ENCODE data around the gene VEGFC. TPM values are rescaled to one million over a fixed set of nuclear protein-coding genes. Genes with fewer than 3 reads are reported as not detected.

VEGFC gene
- polyA plus RNA-seq, 1 donor (not counting 4 experiments of a cell fraction or from before 2014, with no cell fraction given) = 19.4 TPM

- Histone ChIP-seq H3K27me3 (ENCODE audit: control insufficient read depth, extremely low read depth, insufficient read depth, low read length) (no peaks in the 10 kb centered on the region), H3K4me3 (ENCODE audit: control insufficient read depth in 2 of 3, extremely low read depth in 1 of 3, insufficient read depth in 2 of 3, low read depth in 1 of 3, low read length in 3 of 3) (no peak overlapping the region), H4K20me1 (ENCODE audit: control insufficient read depth, extremely low read depth, insufficient read depth, low read length) (no peaks in the 10 kb centered on the region), H3K36me3 (ENCODE audit: control insufficient read depth in 2 of 2, extremely low read depth in 1 of 2, insufficient read depth in 2 of 2, low read length in 2 of 2) (no peaks in the 10 kb centered on the region), H3K9ac (ENCODE audit: control insufficient read depth, extremely low read depth, insufficient read depth, low read length) (no peak overlapping the region), H3K4me2 (ENCODE audit: control insufficient read depth, extremely low read depth, insufficient read depth, low read depth, low read length) (no peak overlapping the region), H3K4me1 (ENCODE audit: control insufficient read depth, extremely low read depth, insufficient read depth, low read length) (peaks cover 14% of the 10 kb centered on the region), H3K27ac (ENCODE audit: control insufficient read depth, insufficient read depth, low read length) (no peak overlapping the region), H3K9me1 (ENCODE audit: control insufficient read depth, extremely low read depth, insufficient read depth, low read length) (no peaks in the 10 kb centered on the region), H3K79me2 (ENCODE audit: control insufficient read depth, insufficient read depth, low read length) (no peaks in the 10 kb centered on the region), H2AFZ (ENCODE audit: control insufficient read depth, low read length) (no peak overlapping the region), H3K9me3 (ENCODE audit: control insufficient read depth, low read depth, low read length) (no peaks in the 10 kb centered on the region)
- dilution Hi-C loops (cut with MboI; ENCODE audit: extremely low pct_ligation_motif_present, low sequenced_read_pairs) = no loop called here
- TF ChIP-seq CTCF (optimal IDR thresholded peaks at IDR 0.05 in 1 of 3, IDR thresholded peaks at IDR 0.05 in 1 of 3, conservative IDR thresholded peaks at IDR 0.05 in 1 of 3; ENCODE audit: extremely low read depth in 1 of 3, insufficient read depth in 2 of 3, low read length in 3 of 3) (no peak), EZH2 (IDR thresholded peaks at IDR 0.05; ENCODE audit: low read length) (no peak)
- DNase-seq (ENCODE audit: low read depth, low spot score) (no peak), FAIRE-seq (no peak)
Observed at GRCh38 chr4:176834531-176834930, 41.8 kb upstream of the VEGFC start.

GRCh38 chr4:176833400-176834175 lies 40.9 kb upstream of the VEGFC start:
- no peaks in the 10 kb centered on the region for H3K9me3 ChIP-seq (ENCODE audit: control insufficient read depth, low read depth, low read length)
- TF ChIP-seq CTCF (optimal IDR thresholded peaks at IDR 0.05 in 1 of 3, IDR thresholded peaks at IDR 0.05 in 1 of 3, conservative IDR thresholded peaks at IDR 0.05 in 1 of 3; ENCODE audit: extremely low read depth in 1 of 3, insufficient read depth in 2 of 3, low read length in 3 of 3) (no peak), EZH2 (IDR thresholded peaks at IDR 0.05; ENCODE audit: low read length) (no peak)
- dilution Hi-C loops (cut with MboI; ENCODE audit: extremely low pct_ligation_motif_present, low sequenced_read_pairs) = no loop called here
- DNase-seq (ENCODE audit: low read depth, low spot score) (no peak), FAIRE-seq (no peak)
- peaks cover 5% of the 10 kb centered on the region for H3K4me1 ChIP-seq (ENCODE audit: control insufficient read depth, extremely low read depth, insufficient read depth, low read length)
- H3K36me3 ChIP-seq (ENCODE audit: control insufficient read depth in 2 of 2, extremely low read depth in 1 of 2, insufficient read depth in 2 of 2, low read length in 2 of 2) = no peaks in the 10 kb centered on the region
- no peak overlapping the region for H3K27ac ChIP-seq (ENCODE audit: control insufficient read depth, insufficient read depth, low read length)
- H3K79me2 ChIP-seq (ENCODE audit: control insufficient read depth, insufficient read depth, low read length) = no peaks in the 10 kb centered on the region
- H3K9ac ChIP-seq (ENCODE audit: control insufficient read depth, extremely low read depth, insufficient read depth, low read length) = no peak overlapping the region
- no peaks in the 10 kb centered on the region for H3K9me1 ChIP-seq (ENCODE audit: control insufficient read depth, extremely low read depth, insufficient read depth, low read length)
- H2AFZ ChIP-seq (ENCODE audit: control insufficient read depth, low read length) = no peak overlapping the region
- no peaks in the 10 kb centered on the region for H3K27me3 ChIP-seq (ENCODE audit: control insufficient read depth, extremely low read depth, insufficient read depth, low read length)
- H3K4me3 ChIP-seq (ENCODE audit: control insufficient read depth in 2 of 3, extremely low read depth in 1 of 3, insufficient read depth in 2 of 3, low read depth in 1 of 3, low read length in 3 of 3) = no peak overlapping the region
- H3K4me2 ChIP-seq (ENCODE audit: control insufficient read depth, extremely low read depth, insufficient read depth, low read depth, low read length) = no peak overlapping the region
- no peaks in the 10 kb centered on the region for H4K20me1 ChIP-seq (ENCODE audit: control insufficient read depth, extremely low read depth, insufficient read depth, low read length)

Data from keratinocyte (primary cell).